GM19395 (cell line): ENCODE measurements around the gene GALNT11.
A peak's percentile ranks its signal among the peaks of the same experiment; 100 is the strongest.

Experiments
- ATAC-seq: cut with Tn5 transposase; IDR thresholded peaks from one replicate; pipeline ENCODE4 v1.9.1; 2021; ENCODE audit warnings: mild to moderate bottlenecking, moderate library complexity; ENCODE audit not compliant: unreplicated experiment

The GALNT11 gene

DNA sequence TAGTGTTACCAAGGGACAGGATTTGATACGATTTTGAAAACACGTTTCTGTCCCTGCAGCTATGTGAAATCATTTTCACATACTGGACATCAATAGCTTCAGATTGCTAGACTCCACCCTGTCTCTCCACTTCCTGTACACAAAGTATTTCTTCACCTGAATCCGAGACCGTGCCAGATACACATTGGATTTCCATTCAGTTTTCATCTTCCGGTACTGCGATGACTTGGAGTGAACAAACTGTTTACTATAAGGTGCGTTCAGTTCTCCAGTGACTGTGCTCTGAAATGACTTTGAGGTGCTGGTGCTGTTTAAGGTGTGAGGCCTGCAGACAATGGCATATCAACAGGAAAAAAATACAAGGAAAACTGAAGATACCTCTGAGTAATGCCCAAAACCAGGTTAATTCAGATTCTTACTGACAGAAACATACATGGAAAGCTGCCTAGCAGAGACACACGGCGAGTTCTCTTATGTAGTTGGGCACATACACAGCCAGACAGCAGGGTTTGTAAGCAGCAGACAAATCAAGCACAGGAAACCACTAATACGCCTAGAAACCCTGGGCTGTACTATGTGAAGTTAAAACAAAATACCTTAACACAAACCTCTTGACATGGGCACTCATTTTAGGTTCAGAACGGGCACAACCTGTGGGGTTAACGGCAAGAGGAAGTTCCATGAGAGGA, 119.2 kb downstream of the GALNT11 start:
- no peak for ATAC-seq

GRCh38 chr7:152145853-152146466, 120.5 kb downstream of the GALNT11 start:
- ATAC-seq, result no peak

- ATAC-seq, result no peak
These were observed 123.2 kb downstream of the GALNT11 start for GRCh38 chr7:152148706-152149105.

DNA sequence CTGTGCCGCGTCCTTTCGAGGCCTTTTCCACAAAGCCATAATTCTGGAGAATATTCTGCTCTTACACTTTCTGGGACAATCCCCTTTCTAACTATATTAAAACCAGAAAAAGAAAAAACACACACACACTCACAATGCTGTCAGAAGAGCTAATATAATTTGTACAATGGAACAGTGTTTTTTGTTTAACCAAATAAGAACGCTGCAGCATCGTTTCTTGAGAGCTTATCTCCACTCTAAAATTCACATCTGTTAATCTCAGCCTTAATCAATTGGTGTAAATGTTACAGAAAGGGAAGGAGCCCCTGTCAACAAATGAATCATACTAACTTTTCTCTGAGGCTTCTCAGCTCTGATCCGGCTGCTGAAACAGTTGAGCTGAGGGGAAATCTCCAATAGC, 123.9 kb downstream of the GALNT11 start:
- no peak for ATAC-seq

DNA sequence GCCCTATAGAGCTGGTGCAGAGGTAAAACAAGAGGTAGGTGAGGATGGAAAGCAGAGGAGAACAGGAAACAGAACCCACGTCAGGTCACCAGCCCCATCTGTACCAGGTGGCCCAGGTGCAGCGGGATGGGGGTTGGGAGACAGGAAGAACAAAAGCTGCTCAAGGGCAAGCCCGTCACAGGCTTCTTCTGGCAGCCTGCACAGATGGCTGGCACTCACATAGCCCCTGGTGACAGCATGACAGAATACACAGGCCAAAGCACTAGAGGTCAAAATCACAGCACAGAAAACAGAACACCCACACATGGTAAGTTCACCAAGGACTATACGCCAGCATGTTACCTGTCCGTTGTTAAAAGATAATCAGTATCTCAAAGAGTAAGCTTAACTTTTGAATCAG, 126.8 kb downstream of the GALNT11 start:
- ATAC-seq, result no peak

- ATAC-seq, result peak; percentile 94
These were observed 133.5 kb downstream of the GALNT11 start for GRCh38 chr7:152158801-152159587.

DNA sequence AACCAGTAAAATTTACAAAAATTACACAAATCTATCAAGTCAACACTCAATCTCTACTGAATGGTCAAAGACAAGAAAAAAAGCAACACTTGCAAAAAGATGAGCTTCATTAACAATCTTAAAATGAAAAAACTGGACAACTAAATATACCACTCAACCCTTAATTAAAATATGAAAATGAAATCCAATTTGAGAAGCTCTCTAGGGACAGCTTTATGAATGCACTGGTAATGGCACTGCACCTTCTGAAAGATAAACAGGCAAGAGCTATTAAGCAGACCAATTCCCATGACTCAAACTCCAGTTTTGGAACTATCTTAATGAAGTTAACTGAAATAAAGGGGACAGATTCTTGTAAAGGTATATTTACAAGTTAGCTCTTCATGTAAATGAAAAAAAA, 135.7 kb downstream of the GALNT11 start:
- no peak for ATAC-seq

DNA sequence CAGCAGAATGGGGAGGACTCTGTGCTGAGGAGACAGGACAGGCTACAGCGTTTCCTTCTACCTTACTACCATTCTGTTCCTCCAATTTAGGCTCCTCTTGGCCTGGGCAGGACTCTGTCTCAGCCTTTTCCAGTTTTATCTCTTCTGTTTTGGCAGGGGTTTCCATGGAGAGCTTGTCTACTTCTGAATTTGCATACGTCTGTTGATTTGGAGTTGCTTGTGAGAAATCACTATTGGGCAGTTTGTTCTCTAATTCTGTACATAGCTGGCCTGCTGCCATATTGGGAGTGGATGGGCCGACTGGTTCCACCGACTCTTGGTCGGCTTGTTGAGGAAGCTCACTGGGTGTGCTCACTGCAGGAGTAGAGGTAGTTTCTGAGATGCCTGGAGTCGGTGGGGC, 136.8 kb downstream of the GALNT11 start:
- ATAC-seq, result no peak
